H1 (cell line): ENCODE results near the gene ACVRL1. TPM values are rescaled to one million over a fixed set of nuclear protein-coding genes. Genes with fewer than 3 reads are reported as not detected.

Experiments
- CTCF ChIA-PET: fragments of 300-600 bp; sonication (Branson Sonifier 250); formaldehyde crosslinking; loops from one replicate; lab custom pipeline; 2021; ENCODE audit not compliant: partially characterized antibody; lab: Charles Lee
- POLR2A ChIA-PET: fragments of 300-600 bp; sonication (Branson Sonifier 250); formaldehyde crosslinking; loops from one replicate; lab custom pipeline; 2021; ENCODE audit warnings: inconsistent platforms; ENCODE audit not compliant: partially characterized antibody; lab: Charles Lee
- DNase-seq, 2 experiments: peaks; one replicate each; pipeline versions ENCODE4 v3.0.0 to v3.0.0-alpha.2; 2010 to 2022; ENCODE audit warnings: low spot score in 2 of 2, low read depth in 1 of 2, mixed read lengths in 1 of 2
- FAIRE-seq: peaks from 2 replicates; lab custom pipeline; 2011; peaks lifted over from hg19 to GRCh38; lab: Jason Lieb, UNC
- H2AFZ ChIP-seq: 2 replicates; pipeline ENCODE4 v1.8.1; 2012; ENCODE audit warnings: low read length, inconsistent platforms
- H2AK5ac ChIP-seq: 2 replicates; pipeline ENCODE4 v1.6.1; 2013; ENCODE audit warnings: low read depth, low read length
- H2BK120ac ChIP-seq: replicated peaks from 2 replicates; pipeline ENCODE3; 2013; ENCODE audit warnings: low read depth, low read length, inconsistent platforms
- H2BK12ac ChIP-seq: 2 replicates; pipeline ENCODE4 v1.6.1; 2013; ENCODE audit warnings: low read depth, low read length
- H2BK15ac ChIP-seq: 2 replicates; pipeline ENCODE4 v1.6.1; 2013; ENCODE audit warnings: low read length
- H2BK20ac ChIP-seq: 2 replicates; pipeline ENCODE4 v1.6.1; 2013; ENCODE audit warnings: low read length
- H2BK5ac ChIP-seq: 2 replicates; pipeline ENCODE4 v1.6.1; 2013; ENCODE audit warnings: low read depth, low read length
- H3K14ac ChIP-seq: 2 replicates; pipeline ENCODE4 v1.6.1; 2013; ENCODE audit warnings: inconsistent platforms; ENCODE audit not compliant: insufficient read length
- H3K18ac ChIP-seq: 2 replicates; pipeline ENCODE4 v1.6.1; 2013; ENCODE audit warnings: low read length; ENCODE audit errors: extremely low read depth
- H3K23ac ChIP-seq: 2 replicates; pipeline ENCODE4 v1.6.1; 2013; ENCODE audit warnings: inconsistent platforms; ENCODE audit not compliant: insufficient read length
- H3K23me2 ChIP-seq: 2 replicates; pipeline ENCODE4 v1.6.1; 2013; ENCODE audit warnings: low read depth, low read length
- H3K27ac ChIP-seq: 2 replicates; pipeline ENCODE4 v1.6.1; 2011; ENCODE audit warnings: low read depth, low read length, inconsistent platforms
- H3K27me3 ChIP-seq, 4 experiments: replicated peaks in 1 of 4; 1 replicate in 1 of 4; 2 replicates in 3 of 4; pipeline versions ENCODE4 v1.6.1 to v1.8.1; 2011 to 2013; ENCODE audit warnings: low read length in 3 of 4, mild to moderate bottlenecking in 3 of 4, inconsistent platforms in 2 of 4, mixed read lengths in 2 of 4, moderate library complexity in 1 of 4; ENCODE audit not compliant: control insufficient read depth in 3 of 4, insufficient read depth in 3 of 4; ENCODE audit errors: extremely low read depth in 1 of 4
- H3K36me3 ChIP-seq, 4 experiments: 2 replicates each; pipeline versions ENCODE4 v1.6.1 to v1.8.1; 2011 to 2013; ENCODE audit warnings: mild to moderate bottlenecking in 4 of 4, low read length in 3 of 4, moderate library complexity in 2 of 4, control low read depth in 1 of 4, inconsistent platforms in 1 of 4; ENCODE audit not compliant: insufficient read depth in 4 of 4, control insufficient read depth in 2 of 4
- H3K4ac ChIP-seq: replicated peaks from 2 replicates; pipeline ENCODE3; 2013; ENCODE audit warnings: low read length, low read depth, mixed read lengths, inconsistent platforms; ENCODE audit not compliant: insufficient read length
- H3K4me1 ChIP-seq, 4 experiments: replicated peaks in 1 of 4; 1 replicate in 1 of 4; 2 replicates in 3 of 4; pipeline versions ENCODE4 v1.6.1 to v1.8.1; 2011 to 2013; ENCODE audit warnings: low read length in 3 of 4, inconsistent platforms in 2 of 4, mixed read lengths in 1 of 4; ENCODE audit not compliant: insufficient read depth in 4 of 4, control insufficient read depth in 3 of 4
- H3K4me2 ChIP-seq, 2 experiments: 2 replicates each; pipeline versions ENCODE4 v1.6.1 to v1.8.1; 2011 to 2013; ENCODE audit warnings: low read depth in 2 of 2, low read length in 2 of 2, control low read depth in 1 of 2, inconsistent platforms in 1 of 2, mild to moderate bottlenecking in 1 of 2; ENCODE audit not compliant: insufficient read depth in 1 of 2
- H3K4me3 ChIP-seq, 4 experiments: fragments of 200-600, 300-600 bp in 1 of 4; sonication (generic), shearing (Covaris generic), sonication (Bioruptor Twin) in 1 of 4; 2 replicates each; pipeline versions ENCODE4 v1.5.1 to v1.8.1; 2011 to 2016; ENCODE audit warnings: low read length in 4 of 4, low read depth in 3 of 4, control low read depth in 2 of 4, inconsistent platforms in 2 of 4, mild to moderate bottlenecking in 2 of 4, mixed read lengths in 1 of 4, moderate library complexity in 1 of 4; ENCODE audit not compliant: insufficient read depth in 2 of 4; ENCODE audit errors: extremely low read depth in 1 of 4
- H3K56ac ChIP-seq: replicated peaks from 2 replicates; pipeline ENCODE3; 2013; ENCODE audit warnings: low read depth, mild to moderate bottlenecking, mixed read lengths, low read length, inconsistent platforms; ENCODE audit not compliant: insufficient read length
- H3K79me1 ChIP-seq: 2 replicates; pipeline ENCODE4 v1.6.1; 2013; ENCODE audit warnings: low read depth, low read length, control low read depth
- H3K79me2 ChIP-seq, 2 experiments: 2 replicates each; pipeline versions ENCODE4 v1.6.1 to v1.8.1; 2012 to 2013; ENCODE audit warnings: low read length in 2 of 2, mild to moderate bottlenecking in 2 of 2, inconsistent platforms in 1 of 2; ENCODE audit not compliant: insufficient read depth in 2 of 2, control insufficient read depth in 1 of 2
- H3K9ac ChIP-seq, 4 experiments: replicated peaks in 1 of 4; 1 replicate in 1 of 4; 2 replicates in 3 of 4; pipeline versions ENCODE4 v1.6.1 to v1.8.1; 2011 to 2013; ENCODE audit warnings: low read depth in 3 of 4, low read length in 3 of 4, control low read depth in 2 of 4, mild to moderate bottlenecking in 2 of 4, moderate library complexity in 2 of 4, inconsistent platforms in 1 of 4; ENCODE audit errors: extremely low read depth in 1 of 4
- H3K9me3 ChIP-seq, 2 experiments: 2 replicates each; pipeline versions ENCODE4 v1.6.1 to v1.8.1; 2012 to 2013; ENCODE audit warnings: mild to moderate bottlenecking in 2 of 2, moderate library complexity in 2 of 2, control low read depth in 1 of 2, inconsistent platforms in 1 of 2, low read depth in 1 of 2, low read length in 1 of 2, mixed read lengths in 1 of 2; ENCODE audit not compliant: insufficient read depth in 2 of 2
- H4K20me1 ChIP-seq, 2 experiments: replicated peaks in 1 of 2; 2 replicates each; pipeline versions ENCODE3 to v1.8.1; 2011 to 2013; ENCODE audit warnings: inconsistent platforms in 2 of 2, low read length in 2 of 2, mild to moderate bottlenecking in 1 of 2; ENCODE audit not compliant: insufficient read depth in 2 of 2, control insufficient read depth in 1 of 2
- H4K5ac ChIP-seq: 2 replicates; pipeline ENCODE4 v1.6.1; 2013; ENCODE audit warnings: low read length, low read depth, mixed read lengths, inconsistent platforms; ENCODE audit not compliant: insufficient read length
- H4K8ac ChIP-seq: 2 replicates; pipeline ENCODE4 v1.8.0; 2013; ENCODE audit warnings: mild to moderate bottlenecking, moderate library complexity, low read length, inconsistent platforms; ENCODE audit not compliant: insufficient read depth; ENCODE audit errors: extremely low read depth
- H4K91ac ChIP-seq: replicated peaks from 2 replicates; pipeline ENCODE3; 2013; ENCODE audit warnings: low read length, mixed read lengths, inconsistent platforms; ENCODE audit not compliant: insufficient read length
- BCL11A ChIP-seq, 2 experiments: IDR thresholded peaks; one replicate each; pipeline ENCODE4 v1.6.1; 2011; ENCODE audit warnings: low read depth in 2 of 2, low read length in 2 of 2, mild to moderate bottlenecking in 2 of 2
- CBX5 ChIP-seq: fragments of 300-800, 300-1000 bp; sonication (generic); IDR thresholded peaks from 2 replicates; pipeline ENCODE4 v1.7.1; 2016; ENCODE audit warnings: antibody characterized with exemption, low read length, low read depth
- EGR1 ChIP-seq: IDR thresholded peaks from 2 replicates; pipeline ENCODE4 v1.6.1; 2011; ENCODE audit warnings: low read depth, low read length, borderline replicate concordance
- EZH2 ChIP-seq: fragments of 200-600 bp; sonication (generic); IDR thresholded peaks from 2 replicates; pipeline ENCODE4 v1.7.1; 2012; ENCODE audit warnings: low read depth, mild to moderate bottlenecking, moderate library complexity, low read length, inconsistent platforms; ENCODE audit not compliant: severe bottlenecking
- GABPA ChIP-seq: IDR thresholded peaks from 2 replicates; pipeline ENCODE4 v1.6.1; 2011; ENCODE audit warnings: mild to moderate bottlenecking, low read length, moderate library complexity, borderline replicate concordance; ENCODE audit not compliant: insufficient read depth
- NRF1 ChIP-seq: IDR thresholded peaks from 2 replicates; pipeline ENCODE4 v1.6.1; 2011; ENCODE audit warnings: mild to moderate bottlenecking, low read depth, low read length, improper control_type of control experiment
- RFX5 ChIP-seq: IDR thresholded peaks from 2 replicates; pipeline ENCODE4 v1.6.1; 2011; ENCODE audit warnings: low read depth, low read length, improper control_type of control experiment, borderline replicate concordance
- SIRT6 ChIP-seq: IDR thresholded peaks from one replicate; pipeline ENCODE4 v1.7.1; 2012; ENCODE audit warnings: low read length, inconsistent platforms
- SP1 ChIP-seq: IDR thresholded peaks from 2 replicates; pipeline ENCODE4 v1.6.1; 2011; ENCODE audit warnings: low read depth, low read length
- SP2 ChIP-seq: IDR thresholded peaks from 2 replicates; pipeline ENCODE4 v1.6.1; 2012; ENCODE audit warnings: mild to moderate bottlenecking, low read length, inconsistent platforms
- SP4 ChIP-seq: IDR thresholded peaks from 2 replicates; pipeline ENCODE4 v1.6.1; 2012; ENCODE audit warnings: low read length, inconsistent platforms
- SRF ChIP-seq: IDR thresholded peaks from 2 replicates; pipeline ENCODE4 v1.6.1; 2011; ENCODE audit warnings: mild to moderate bottlenecking, low read depth, low read length, moderate library complexity
- TBP ChIP-seq: IDR thresholded peaks from 2 replicates; pipeline ENCODE4 v1.6.1; 2011; ENCODE audit warnings: low read depth, low read length, improper control_type of control experiment
- WGBS, 2 experiments: shearing (Covaris generic) in 1 of 2; methylation state at CpG; one replicate each; pipeline versions ENCODE4 v1.1.6 to v1.1.7; 2013 to 2015; ENCODE audit warnings: low lambda C conversion rate in 2 of 2, mixed read lengths in 2 of 2, inconsistent platforms in 1 of 2, low coverage in 1 of 2, missing lambda C conversion rate in 1 of 2; ENCODE audit not compliant: insufficient replicate concordance in 2 of 2, insufficient coverage in 1 of 2, insufficient read length in 1 of 2; ENCODE audit errors: extremely low coverage in 1 of 2, missing lambda C conversion rate in 1 of 2; 5-methylcytosine and 5-hydroxymethylcytosine counted together
- polyA plus RNA-seq, 7 experiments: library from polyadenylated mRNA; depleted of rRNA in 3 of 7; stranded (reverse) in 5 of 7; unstranded in 2 of 7; fragments of >200 nt in 5 of 7; fragments of 200-250 nt in 2 of 7; gene quantifications; 1 replicate in 5 of 7; 2 replicates in 1 of 7; 4 replicates in 1 of 7; pipeline versions ENCODE4 v1.2.1 to v1.2.3, GENCODE V29; 2011 to 2013; ENCODE audit warnings: missing spikeins in 2 of 7, mixed read lengths in 2 of 7
- total RNA-seq: library from RNA; stranded (reverse); fragmentation: NEBNext Ultra II Directional; extraction: Animal tissue kit (Norgen Biotek cat#: 25700); gene quantifications from 2 replicates; pipeline ENCODE4 v1.2.1, GENCODE V29; 2021

Gene ACVRL1
- total and polyA plus RNA-seq, 2 of the 8 experiments (the other 6 are each of a cell fraction or from before 2014, with no cell fraction given) = 0.09 to 0.35 TPM

DNA sequence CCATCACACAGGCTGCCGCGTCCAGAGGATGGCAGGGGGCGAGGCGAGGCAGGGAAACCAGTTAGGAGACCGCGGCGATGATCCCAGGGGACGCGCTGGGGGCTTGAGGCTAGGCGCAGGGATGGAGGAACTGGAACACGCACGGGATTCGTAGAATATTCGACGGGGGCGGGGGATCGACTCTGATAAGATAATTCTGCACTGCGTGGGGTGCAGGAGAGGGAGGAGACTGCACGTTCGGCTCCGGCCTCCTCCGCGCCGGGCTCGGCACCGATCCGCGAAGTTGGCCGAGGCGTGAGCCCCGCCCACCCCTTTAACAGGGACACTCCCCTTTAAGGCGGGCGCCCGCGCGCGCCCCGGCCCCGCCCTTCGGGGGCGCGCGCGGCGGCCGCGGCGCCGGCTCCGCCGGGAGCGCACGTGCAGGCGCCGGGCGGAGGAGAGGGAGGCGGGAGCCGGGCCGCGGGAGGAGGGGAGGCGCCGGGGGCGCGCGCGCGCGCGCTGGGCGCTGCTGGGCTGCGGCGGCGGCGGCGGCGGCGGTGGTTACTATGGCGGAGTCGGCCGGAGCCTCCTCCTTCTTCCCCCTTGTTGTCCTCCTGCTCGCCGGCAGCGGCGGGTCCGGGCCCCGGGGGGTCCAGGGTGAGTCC, 44.0 kb downstream of the ACVRL1 start, which contains the start of gene ACVR1B:
Gene ACVR1B, plus strand, starts transcription at position 501 of the 644 bp plus-strand sequence. Its CDS starts 45 bp downstream, at position 546.
- Histone ChIP-seq H3K4ac (no peak within 1 kb of the TSS), H4K20me1 (peaks cover 5 to 8% of the 10 kb centered on the region in 2 experiments), H4K91ac (no peak within 1 kb of the TSS), H3K14ac (no peak within 1 kb of the TSS), H3K4me3 (peak within 1 kb of the TSS; percentile 73 to 95 (median 90)), H3K4me1 (peaks cover 0 to 3% (median 2%) of the 10 kb centered on the region in 4 experiments; a peak in 6 of 7 replicates), H3K18ac (peak within 1 kb of the TSS; percentile 75; the same call in 1 of the 2 replicates), H3K23me2 (peaks cover 7% of the 10 kb centered on the region; the same call in 1 of the 2 replicates), H3K56ac (no peak within 1 kb of the TSS), H3K79me1 (no peaks in the 10 kb centered on the region; the same call in 1 of the 2 replicates), H3K36me3 (no peaks in the 10 kb centered on the region), H2AFZ (peak within 1 kb of the TSS; percentile 90; the same call in 1 of the 2 replicates), H2BK5ac (no peak within 1 kb of the TSS), H3K4me2 (peak within 1 kb of the TSS; percentile 96 to 99), H4K8ac (peak within 1 kb of the TSS; percentile 97; the same call in 1 of the 2 replicates), H2BK15ac (no peak within 1 kb of the TSS), H3K27ac (peak within 1 kb of the TSS; percentile 52; the same call in 1 of the 2 replicates), H3K9me3 (no peaks in the 10 kb centered on the region), H2AK5ac (no peak within 1 kb of the TSS; the same call in 1 of the 2 replicates), H2BK120ac (no peak within 1 kb of the TSS), H3K27me3 (peaks cover 7 to 47% (median 34%) of the 10 kb centered on the region in 4 experiments), H3K23ac (peak within 1 kb of the TSS; percentile 3), H3K9ac (peak within 1 kb of the TSS; percentile 76 to 98 (median 92)), H2BK12ac (no peak within 1 kb of the TSS), H3K79me2 (peaks cover 0 to 35% of the 10 kb centered on the region in 2 experiments; a peak in 2 of 4 replicates), H4K5ac (no peak within 1 kb of the TSS), H2BK20ac (peak within 1 kb of the TSS; percentile 55; the same call in 1 of the 2 replicates)
- POLR2A ChIA-PET = interaction anchor here (0.6 to 1.5 kb wide), 6 partner anchors 14 to 46 kb away, joined by 3 to 4 read pairs (median 3); no protein-coding TSS in a partner anchor
- CTCF ChIA-PET = interaction anchor here (1.0 to 2.9 kb wide), 7 partner anchors 14 to 42 kb away, joined by 5 to 15 read pairs (median 6); no protein-coding TSS in a partner anchor
- DNase-seq = peak in 1 of 2 experiments; percentile 87
- FAIRE-seq = no peak
- 1% methylated on average over 18 of the region's 86 CpGs; no CpG with 5 or more reads in 1 of the 2 experiments for WGBS, 2 experiments
- no peak for TF ChIP-seq CBX5
- no peak for TF ChIP-seq GABPA
- no peak for TF ChIP-seq SRF
- TF ChIP-seq RFX5 = no peak
- no peak for TF ChIP-seq TBP
- TF ChIP-seq SP2 = no peak
- no peak for TF ChIP-seq EGR1
- no peak for TF ChIP-seq EZH2
- TF ChIP-seq BCL11A (IDR thresholded peaks at IDR 0.05; ENCODE audit: low read depth in 2 of 2, low read length in 2 of 2) = no peak
- no peak for TF ChIP-seq SP1
- peak; percentile 45; the same call in 1 of the 2 replicates for TF ChIP-seq SP4
- TF ChIP-seq NRF1 = no peak
- TF ChIP-seq SIRT6 = no peak
